DND-41 (cell line): ENCODE results near the gene MSRB3.

Experiments used
- ATAC-seq: fragments of 200-7000 bp; cut with Tn5 transposase; 3 replicates; pipeline ENCODE4 v1.9.1; 2021; ENCODE audit warnings: low read depth; ENCODE audit not compliant: insufficient read depth
- DNase-seq: peaks from one replicate; pipeline ENCODE4 v3.0.0-alpha.2; 2020
- H2AFZ ChIP-seq: 2 replicates; pipeline ENCODE4 v1.6.0; 2012; ENCODE audit warnings: low read depth, low read length
- H3K27ac ChIP-seq: 2 replicates; pipeline ENCODE4 v1.5.1; 2012; ENCODE audit warnings: low read length, inconsistent platforms
- H3K27me3 ChIP-seq: fragments of 200-600 bp; sonication (generic); 2 replicates; pipeline ENCODE4 v1.6.0; 2012; ENCODE audit warnings: low read length, mild to moderate bottlenecking, inconsistent platforms; ENCODE audit not compliant: insufficient read depth, poor library complexity
- H3K36me3 ChIP-seq: 2 replicates; pipeline ENCODE4 v1.5.1; 2012; ENCODE audit warnings: low read length, inconsistent platforms; ENCODE audit not compliant: insufficient read depth
- H3K4me1 ChIP-seq: 2 replicates; pipeline ENCODE4 v1.5.1; 2012; ENCODE audit warnings: mild to moderate bottlenecking, low read length; ENCODE audit not compliant: insufficient read depth
- H3K4me2 ChIP-seq: 2 replicates; pipeline ENCODE4 v1.6.0; 2012; ENCODE audit warnings: mild to moderate bottlenecking, moderate library complexity, low read length, inconsistent platforms; ENCODE audit not compliant: insufficient read depth
- H3K4me3 ChIP-seq, 2 experiments: fragments of 200-600 bp in 1 of 2; shearing (Covaris generic) in 1 of 2; 2 replicates each; pipeline ENCODE4 v1.5.1; 2012 to 2016; ENCODE audit warnings: inconsistent platforms in 2 of 2, low read length in 2 of 2, mild to moderate bottlenecking in 2 of 2, low read depth in 1 of 2, moderate library complexity in 1 of 2
- H3K79me2 ChIP-seq: 2 replicates; pipeline ENCODE4 v1.6.0; 2012; ENCODE audit warnings: low read length, inconsistent platforms; ENCODE audit not compliant: insufficient read depth
- H3K9ac ChIP-seq: 2 replicates; pipeline ENCODE4 v1.6.0; 2012; ENCODE audit warnings: low read depth, mild to moderate bottlenecking, inconsistent platforms, low read length, moderate library complexity
- H3K9me3 ChIP-seq: 2 replicates; pipeline ENCODE4 v1.5.1; 2012; ENCODE audit warnings: low read length, moderate library complexity, mild to moderate bottlenecking, inconsistent platforms; ENCODE audit not compliant: insufficient read depth, severe bottlenecking
- H4K20me1 ChIP-seq: 2 replicates; pipeline ENCODE4 v1.6.0; 2012; ENCODE audit warnings: low read length; ENCODE audit not compliant: insufficient read depth
- CTCF ChIP-seq: IDR thresholded peaks from 2 replicates; pipeline ENCODE4 v1.5.1; 2012; ENCODE audit warnings: borderline replicate concordance, low read length, moderate library complexity, mild to moderate bottlenecking; ENCODE audit not compliant: poor library complexity, severe bottlenecking; ENCODE audit errors: extremely low read depth
- EZH2 ChIP-seq: IDR thresholded peaks from 3 replicates; pipeline ENCODE4 v1.6.1; 2012; ENCODE audit warnings: borderline replicate concordance, low read depth, mild to moderate bottlenecking, moderate library complexity, low read length, inconsistent platforms; ENCODE audit not compliant: severe bottlenecking

Gene MSRB3

GRCh38 chr12:65505386-65506121 lies 227.1 kb downstream of the MSRB3 start:
- H3K27ac ChIP-seq: no peak overlapping the region
- DNase-seq (no peak), ATAC-seq (no peak)
- H3K9ac ChIP-seq: no peak overlapping the region
- no peak overlapping the region for H2AFZ ChIP-seq
- no peaks in the 10 kb centered on the region for H3K4me1 ChIP-seq
- no peaks in the 10 kb centered on the region for H4K20me1 ChIP-seq
- H3K36me3 ChIP-seq: no peaks in the 10 kb centered on the region
- TF ChIP-seq EZH2 (no peak), CTCF (no peak)
- no peaks in the 10 kb centered on the region for H3K79me2 ChIP-seq
- H3K4me2 ChIP-seq: no peak overlapping the region
- no peak overlapping the region for H3K4me3 ChIP-seq
- H3K27me3 ChIP-seq: peaks cover 3% of the 10 kb centered on the region
- no peaks in the 10 kb centered on the region for H3K9me3 ChIP-seq

- ATAC-seq (no peak), DNase-seq (no peak)
- no peaks in the 10 kb centered on the region for H4K20me1 ChIP-seq
- no peak overlapping the region for H3K9ac ChIP-seq
- H3K36me3 ChIP-seq: no peaks in the 10 kb centered on the region
- H3K4me1 ChIP-seq: no peaks in the 10 kb centered on the region
- H3K9me3 ChIP-seq: no peaks in the 10 kb centered on the region
- H3K4me3 ChIP-seq: no peak overlapping the region
- H2AFZ ChIP-seq: no peak overlapping the region
- H3K4me2 ChIP-seq: no peak overlapping the region
- no peak overlapping the region for H3K27ac ChIP-seq
- TF ChIP-seq EZH2 (no peak), CTCF (no peak)
- no peaks in the 10 kb centered on the region for H3K79me2 ChIP-seq
- peaks cover 3% of the 10 kb centered on the region for H3K27me3 ChIP-seq
These were observed 230.0 kb downstream of the MSRB3 start for GRCh38 chr12:65508276-65509035.

GRCh38 chr12:65510007-65510406 lies 231.5 kb downstream of the MSRB3 start:
- no peak overlapping the region for H3K4me2 ChIP-seq

More at GRCh38 chr12:65510007-65510406, 231.5 kb downstream of the MSRB3 start:
- ATAC-seq (no peak), DNase-seq (no peak)
- H3K79me2 ChIP-seq: no peaks in the 10 kb centered on the region
- no peak overlapping the region for H3K27ac ChIP-seq
- TF ChIP-seq EZH2 (no peak), CTCF (no peak)
- no peaks in the 10 kb centered on the region for H3K36me3 ChIP-seq
- peaks cover 3% of the 10 kb centered on the region for H3K27me3 ChIP-seq
- no peak overlapping the region for H3K9ac ChIP-seq
- no peak overlapping the region for H2AFZ ChIP-seq
- H3K9me3 ChIP-seq: no peaks in the 10 kb centered on the region
- no peaks in the 10 kb centered on the region for H3K4me1 ChIP-seq
- no peaks in the 10 kb centered on the region for H4K20me1 ChIP-seq
- no peak overlapping the region for H3K4me3 ChIP-seq
